OCI-LY7 (cell line): ENCODE data around the gene ZGPAT. TPM values are rescaled to one million over a fixed set of nuclear protein-coding genes. Genes with fewer than 3 reads are reported as not detected.

ENCODE experiments used
- BruUV-seq: library from RNA; stranded (reverse); fragments of 400-500 nt; replicated peaks from 2 replicates; lab custom pipeline; 2021; lab: Mats Ljungman, UMichigan
- CTCF ChIA-PET: fragments of 300-600 bp; sonication (Branson Sonifier 250); formaldehyde crosslinking; loops from one replicate; lab custom pipeline; 2022; ENCODE audit warnings: antibody characterized with exemption; ENCODE audit not compliant: unreplicated experiment; lab: Charles Lee
- POLR2A ChIA-PET: fragments of 300-600 bp; sonication (Branson Sonifier 250); formaldehyde crosslinking; loops from one replicate; lab custom pipeline; 2022; ENCODE audit warnings: antibody characterized with exemption; lab: Charles Lee
- DNase-seq: peaks from one replicate; pipeline ENCODE4 v3.0.0-alpha.2; 2015; ENCODE audit warnings: low spot score
- H2AFZ ChIP-seq: fragments of 200-600 bp; sonication (generic), shearing (Covaris generic); 2 replicates; pipeline ENCODE4 v1.6.1; 2014; ENCODE audit warnings: mild to moderate bottlenecking, antibody characterized with exemption, low read length, moderate library complexity
- H3K27ac ChIP-seq: fragments of 200-600 bp; sonication (generic); 2 replicates; pipeline ENCODE4 v1.5.1; 2014; ENCODE audit warnings: mixed run types, low read depth, mild to moderate bottlenecking, moderate library complexity, low read length, inconsistent platforms; ENCODE audit not compliant: poor library complexity, severe bottlenecking
- H3K36me3 ChIP-seq: fragments of 200-600 bp; sonication (generic); 2 replicates; pipeline ENCODE4 v1.6.1; 2014; ENCODE audit warnings: mild to moderate bottlenecking, antibody characterized with exemption, low read length, moderate library complexity, mixed read lengths; ENCODE audit not compliant: insufficient read depth
- H3K4me1 ChIP-seq: fragments of 200-600 bp; sonication (generic); 2 replicates; pipeline ENCODE4 v1.5.1; 2014; ENCODE audit warnings: mild to moderate bottlenecking, low read length; ENCODE audit not compliant: insufficient read depth, poor library complexity, severe bottlenecking
- H3K4me2 ChIP-seq: fragments of 200-600 bp; sonication (generic); 2 replicates; pipeline ENCODE4 v1.6.1; 2014; ENCODE audit warnings: mild to moderate bottlenecking, low read length
- H3K4me3 ChIP-seq: fragments of 200-600 bp; sonication (generic); 2 replicates; pipeline ENCODE4 v1.5.1; 2014; ENCODE audit warnings: mild to moderate bottlenecking, low read depth, low read length; ENCODE audit not compliant: poor library complexity, severe bottlenecking
- H3K79me2 ChIP-seq: fragments of 200-600 bp; sonication (generic); 2 replicates; pipeline ENCODE4 v1.6.1; 2016; ENCODE audit warnings: low read depth, mild to moderate bottlenecking, low read length, moderate library complexity, mixed read lengths; ENCODE audit not compliant: insufficient read depth
- H3K9me2 ChIP-seq: fragments of 200-600 bp; sonication (generic); 2 replicates; pipeline ENCODE4 v1.6.1; 2016; ENCODE audit warnings: mild to moderate bottlenecking, low read length, mixed read lengths; ENCODE audit not compliant: insufficient read depth
- H3K9me3 ChIP-seq: fragments of 200-600 bp; sonication (generic); 2 replicates; pipeline ENCODE4 v1.6.1; 2014; ENCODE audit warnings: mild to moderate bottlenecking, mixed run types, low read length, mixed read lengths
- H4K20me1 ChIP-seq: fragments of 200-600 bp; sonication (generic); 2 replicates; pipeline ENCODE4 v1.6.1; 2014; ENCODE audit warnings: mild to moderate bottlenecking, antibody characterized with exemption, low read length, moderate library complexity, mixed read lengths; ENCODE audit not compliant: insufficient read depth
- CTCF ChIP-seq: fragments of 200-600 bp; sonication (generic); conservative IDR thresholded peaks from 2 replicates; pipeline ENCODE4 v1.5.1; 2014; ENCODE audit warnings: mild to moderate bottlenecking, antibody characterized with exemption, low read length, moderate library complexity, mixed read lengths
- EZH2phosphoT487 ChIP-seq: fragments of 200-600 bp; sonication (generic); IDR thresholded peaks from 2 replicates; pipeline ENCODE4 v1.6.1; 2018; ENCODE audit warnings: low read depth, borderline replicate concordance, mild to moderate bottlenecking, mixed run types, antibody characterized with exemption, low read length, moderate library complexity, mixed read lengths
- intact Hi-C: fragments of 100-400 bp; cut with micrococcal nuclease; formaldehyde crosslinking; loops from one replicate; pipeline ENCODE4 v1.10.0; 2022; ENCODE audit not compliant: unreplicated experiment
- total RNA-seq, 2 experiments: library from RNA; depleted of rRNA in 1 of 2; stranded (reverse); fragments of >200 nt in 1 of 2; shearing (Covaris generic) in 1 of 2; gene quantifications; 2 replicates each; pipeline ENCODE4 v1.2.3, GENCODE V29; 2014 to 2022

ZGPAT gene
- total RNA-seq, 2 experiments from 2014 or later = 43.9 to 55.4 TPM

GRCh38 chr20:63680857-63681608, 26.8 kb upstream of the ZGPAT start:
- Histone ChIP-seq H2AFZ (no peak overlapping the region), H3K36me3 (peaks cover 29% of the 10 kb centered on the region), H3K9me3 (no peaks in the 10 kb centered on the region), H3K4me1 (no peaks in the 10 kb centered on the region), H3K27ac (no peak overlapping the region), H3K4me2 (no peak overlapping the region), H3K9me2 (no peaks in the 10 kb centered on the region), H3K4me3 (no peak overlapping the region), H3K79me2 (no peaks in the 10 kb centered on the region), H4K20me1 (no peaks in the 10 kb centered on the region)
- intact Hi-C loops = no loop called here
- DNase-seq = no peak
- TF ChIP-seq CTCF = no peak
- no peak for TF ChIP-seq EZH2phosphoT487
- CTCF ChIA-PET = no interaction called here
- POLR2A ChIA-PET = no interaction called here
- no TSS peak for BruUV-seq

GRCh38 chr20:63681609-63682142, 26.2 kb upstream of the ZGPAT start:
- Histone ChIP-seq H3K36me3 (peaks cover 24% of the 10 kb centered on the region; the same call in 1 of the 2 replicates), H2AFZ (no peak overlapping the region), H4K20me1 (no peaks in the 10 kb centered on the region), H3K79me2 (no peaks in the 10 kb centered on the region), H3K9me3 (no peaks in the 10 kb centered on the region), H3K4me3 (no peak overlapping the region), H3K4me2 (no peak overlapping the region), H3K9me2 (no peaks in the 10 kb centered on the region), H3K27ac (no peak overlapping the region), H3K4me1 (no peaks in the 10 kb centered on the region)
- TF ChIP-seq CTCF = no peak
- TF ChIP-seq EZH2phosphoT487 = no peak
- intact Hi-C loops = no loop called here
- CTCF ChIA-PET = no interaction called here
- no TSS peak for BruUV-seq
- no peak for DNase-seq
- POLR2A ChIA-PET = no interaction called here
